Fibroblast of lung (primary cell): ENCODE measurements around the gene PI16. TPM values are rescaled to one million over a fixed set of nuclear protein-coding genes. Genes with fewer than 3 reads are reported as not detected.

Source experiments
- DNase-seq, 2 donors: peaks; one replicate each; pipeline versions ENCODE4 v3.0.0 to v3.0.0-alpha.2; 2010; ENCODE audit warnings: low read depth in 2 of 2
- H2AFZ ChIP-seq: 2 replicates; pipeline ENCODE4 v1.5.1; 2012; ENCODE audit warnings: low read length, control low read depth, inconsistent platforms
- H3K27ac ChIP-seq: 2 replicates; pipeline ENCODE4 v1.5.1; 2011; ENCODE audit warnings: low read length, control low read depth; ENCODE audit not compliant: insufficient read depth
- H3K27me3 ChIP-seq: 2 replicates; pipeline ENCODE4 v1.5.1; 2011; ENCODE audit warnings: mild to moderate bottlenecking, low read length; ENCODE audit not compliant: control insufficient read depth, insufficient read depth
- H3K36me3 ChIP-seq: 2 replicates; pipeline ENCODE4 v1.5.1; 2011; ENCODE audit warnings: low read length; ENCODE audit not compliant: control insufficient read depth, insufficient read depth
- H3K4me1 ChIP-seq: 2 replicates; pipeline ENCODE4 v1.5.1; 2011; ENCODE audit warnings: low read length; ENCODE audit not compliant: control insufficient read depth, insufficient read depth; ENCODE audit errors: extremely low read depth
- H3K4me2 ChIP-seq: 2 replicates; pipeline ENCODE4 v1.5.1; 2011; ENCODE audit warnings: low read length, control low read depth; ENCODE audit not compliant: insufficient read depth; ENCODE audit errors: extremely low read depth
- H3K4me3 ChIP-seq, 4 experiments: fragments of 200-600 bp in 1 of 4; sonication (generic) in 1 of 4; replicated peaks in 1 of 4; 2 replicates each; pipeline ENCODE4 v1.5.1; 2011 to 2016; ENCODE audit warnings: low read length in 4 of 4, low read depth in 3 of 4, mild to moderate bottlenecking in 3 of 4, control low read depth in 2 of 4, inconsistent platforms in 1 of 4, mixed read lengths in 1 of 4; ENCODE audit not compliant: insufficient read depth in 1 of 4; ENCODE audit errors: control extremely low read depth in 1 of 4
- H3K79me2 ChIP-seq: 2 replicates; pipeline ENCODE4 v1.5.1; 2012; ENCODE audit warnings: mild to moderate bottlenecking, low read length, inconsistent platforms; ENCODE audit not compliant: control insufficient read depth, insufficient read depth
- H3K9ac ChIP-seq: 2 replicates; pipeline ENCODE4 v1.5.1; 2011; ENCODE audit warnings: mild to moderate bottlenecking, low read length, control low read depth; ENCODE audit not compliant: insufficient read depth
- H3K9me3 ChIP-seq: 2 replicates; pipeline ENCODE4 v1.5.1; 2012; ENCODE audit warnings: low read depth, low read length; ENCODE audit not compliant: control insufficient read depth, insufficient read depth
- H4K20me1 ChIP-seq: 2 replicates; pipeline ENCODE4 v1.5.1; 2011; ENCODE audit warnings: low read length; ENCODE audit not compliant: control insufficient read depth, insufficient read depth; ENCODE audit errors: extremely low read depth
- CTCF ChIP-seq, 2 donors: IDR thresholded peaks in 1 of 2; conservative IDR thresholded peaks in 1 of 2; 1 replicate in 1 of 2; 2 replicates in 1 of 2; pipeline ENCODE4 v1.5.1; 2011 to 2012; ENCODE audit warnings: low read length in 2 of 2, control low read depth in 1 of 2, inconsistent platforms in 1 of 2, low read depth in 1 of 2, mild to moderate bottlenecking in 1 of 2
- EZH2 ChIP-seq: IDR thresholded peaks from 2 replicates; pipeline ENCODE4 v1.5.1; 2012; ENCODE audit warnings: low read length, control low read depth, mild to moderate bottlenecking; ENCODE audit errors: missing control alignments
- polyA plus RNA-seq, 2 donors: library from polyadenylated mRNA; depleted of rRNA in 1 of 2; stranded (reverse) in 1 of 2; unstranded in 1 of 2; fragments of >200 nt; gene quantifications; 2 replicates each; pipeline ENCODE4 v1.2.1, GENCODE V29; 2011 to 2012; ENCODE audit warnings: missing spikeins in 1 of 2
- total RNA-seq: library from RNA; depleted of rRNA; stranded (reverse); fragments of >200 nt; gene quantifications from 2 replicates; pipeline ENCODE4 v1.2.1, GENCODE V29; 2014

The PI16 gene
- total and polyA plus RNA-seq, 2 donors (not counting 1 experiment from before 2014, with no cell fraction given), result 0.09 TPM; not detected in 1

DNA sequence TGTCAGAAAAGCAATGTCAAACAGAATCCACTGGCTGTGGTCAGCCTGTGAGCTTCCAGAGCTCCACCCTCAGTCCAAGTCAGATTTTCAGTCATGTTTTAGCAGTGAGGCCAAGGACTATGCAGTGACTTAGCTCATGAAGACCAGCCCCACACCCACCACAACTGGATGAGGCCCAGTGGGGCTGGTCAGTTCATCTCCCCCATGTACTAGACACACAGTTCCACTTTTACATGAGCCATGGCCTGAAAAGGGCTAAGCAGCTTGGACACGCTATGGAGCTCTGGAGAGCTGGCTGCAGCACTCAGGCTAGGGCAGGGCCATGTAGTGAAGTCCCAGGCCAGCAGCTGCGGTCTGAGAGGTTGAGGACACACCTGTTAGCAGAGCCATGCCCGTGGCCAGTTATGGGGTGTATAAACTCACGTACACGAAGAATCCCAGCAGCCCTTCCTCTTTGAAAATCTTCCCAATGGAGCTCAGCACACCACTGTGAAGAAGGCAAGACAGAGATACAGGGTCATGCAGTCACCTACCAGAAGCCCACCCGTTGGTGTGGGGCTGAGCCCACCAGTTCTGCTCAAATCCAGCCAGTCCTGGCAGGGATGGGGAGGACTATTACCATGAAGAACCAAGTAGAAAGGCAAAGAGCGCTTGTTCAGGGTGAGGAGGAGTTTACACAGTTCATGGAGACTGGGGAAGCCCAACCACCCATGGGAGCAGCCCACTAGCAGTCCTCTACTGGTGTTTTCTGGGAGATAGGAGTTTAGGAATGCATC is 20.9 kb downstream of the PI16 start:
- TF ChIP-seq EZH2 (no peak), CTCF (conservative IDR thresholded peaks at IDR 0.05 in 1 of 2, IDR thresholded peaks at IDR 0.05 in 1 of 2; ENCODE audit: low read depth in 1 of 2, low read length in 2 of 2) (no peak)

GRCh38 chr6:36976007-36976264 is 21.4 kb downstream of the PI16 start:
- H4K20me1 ChIP-seq, result no peaks in the 10 kb centered on the region
- H3K9ac ChIP-seq, result no peak overlapping the region
- peaks cover 44% of the 10 kb centered on the region for H3K36me3 ChIP-seq
- no peaks in the 10 kb centered on the region for H3K27me3 ChIP-seq
- no peak overlapping the region for H3K4me3 ChIP-seq
- H3K9me3 ChIP-seq, result no peaks in the 10 kb centered on the region
- DNase-seq, result no peak
- no peak overlapping the region for H3K27ac ChIP-seq
- no peak overlapping the region for H3K4me2 ChIP-seq
- peaks cover 31% of the 10 kb centered on the region for H3K79me2 ChIP-seq
- H3K4me1 ChIP-seq, result no peaks in the 10 kb centered on the region
- no peak for TF ChIP-seq EZH2
- no peak overlapping the region for H2AFZ ChIP-seq

More for the DNA sequence above, 20.9 kb downstream of the PI16 start:
- Histone ChIP-seq H3K27ac (no peak overlapping the region), H3K4me3 (no peak overlapping the region), H3K9me3 (no peaks in the 10 kb centered on the region), H3K79me2 (peaks cover 26% of the 10 kb centered on the region), H3K36me3 (peaks cover 48% of the 10 kb centered on the region), H3K9ac (no peak overlapping the region), H2AFZ (no peak overlapping the region), H3K4me1 (no peaks in the 10 kb centered on the region), H3K4me2 (no peak overlapping the region), H3K27me3 (no peaks in the 10 kb centered on the region), H4K20me1 (no peaks in the 10 kb centered on the region)
- no peak for DNase-seq

DNA sequence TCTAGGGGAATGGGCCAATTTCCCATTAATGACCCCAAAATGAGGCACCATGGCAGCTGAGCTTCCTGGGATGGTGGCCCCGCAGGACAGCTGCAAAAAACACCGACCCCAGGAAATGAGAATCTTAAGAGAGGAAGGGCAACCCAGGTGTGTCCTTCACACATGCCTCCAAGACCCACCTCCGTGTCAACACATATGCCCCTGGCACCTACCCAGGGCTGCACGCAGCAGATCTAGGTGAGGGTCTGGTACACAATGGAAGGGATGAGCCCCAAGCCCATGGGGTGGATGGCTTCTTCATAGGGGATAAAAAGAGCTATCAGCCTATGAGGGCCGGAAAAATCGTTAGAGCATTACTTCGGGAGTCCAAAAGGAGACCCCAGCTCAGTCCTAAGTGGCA is 22.0 kb downstream of the PI16 start:
- H3K4me1 ChIP-seq, result no peaks in the 10 kb centered on the region

More for the DNA sequence above, 22.0 kb downstream of the PI16 start:
- Histone ChIP-seq H3K27me3 (no peaks in the 10 kb centered on the region), H3K36me3 (peaks cover 43% of the 10 kb centered on the region), H3K79me2 (peaks cover 37% of the 10 kb centered on the region), H3K9me3 (no peaks in the 10 kb centered on the region), H2AFZ (no peak overlapping the region), H3K4me2 (no peak overlapping the region), H3K4me3 (no peak overlapping the region), H3K27ac (no peak overlapping the region), H4K20me1 (no peaks in the 10 kb centered on the region), H3K9ac (no peak overlapping the region)
- TF ChIP-seq CTCF (conservative IDR thresholded peaks at IDR 0.05 in 1 of 2, IDR thresholded peaks at IDR 0.05 in 1 of 2; ENCODE audit: low read depth in 1 of 2, low read length in 2 of 2) (no peak), EZH2 (no peak)
- DNase-seq, result no peak
